IPS-11a (cell line): Measurements from ENCODE around the gene RSL24D1.

Experiments
- H3K4me3 ChIP-seq: one replicate; pipeline ENCODE4 v1.5.1; 2013; ENCODE audit warnings: low read depth, low read length, control low read depth

Gene RSL24D1

DNA sequence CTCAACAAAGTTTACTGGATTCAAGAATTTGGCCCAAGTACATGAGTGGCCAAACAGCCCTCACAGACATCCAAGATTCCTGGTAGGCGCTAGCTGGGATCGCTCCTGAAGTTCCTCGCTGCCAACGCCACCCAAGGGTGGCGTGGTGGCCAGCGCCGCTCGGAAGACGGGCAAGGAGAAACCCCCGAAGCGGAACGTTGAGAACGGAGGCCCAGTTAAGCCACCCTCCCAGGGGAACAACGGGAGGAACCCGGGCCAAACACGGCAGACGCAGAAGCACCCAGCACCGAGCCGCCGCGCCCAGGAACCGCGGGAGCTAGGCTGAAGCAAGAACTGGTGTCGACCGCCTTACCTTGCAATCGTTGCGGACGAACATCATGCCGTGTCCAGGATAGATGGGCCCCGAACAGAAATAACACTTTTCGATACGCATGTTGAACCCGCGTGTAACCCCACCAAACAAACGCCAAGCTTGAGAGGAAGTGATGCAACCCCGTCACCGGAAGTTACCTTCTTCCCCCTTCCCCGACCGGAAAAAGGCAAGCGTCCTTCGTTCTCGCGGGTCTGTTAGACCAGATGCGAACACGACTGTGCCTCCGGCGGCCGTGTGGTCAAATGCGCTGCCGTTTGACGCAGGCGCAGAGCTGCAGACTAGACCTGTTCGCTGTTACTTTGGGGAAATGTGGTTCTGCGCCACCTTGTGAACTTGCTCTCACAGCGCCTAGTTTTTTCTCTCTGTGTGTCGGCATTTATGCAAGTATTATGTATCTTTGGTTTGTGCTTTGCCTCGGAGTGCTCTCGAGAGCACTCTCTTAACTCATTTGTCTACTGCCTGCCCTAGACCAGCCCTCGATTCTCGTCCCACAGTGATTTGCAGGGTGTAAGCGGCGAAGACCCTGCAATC is at the start of gene RSL24D1:
Gene RSL24D1 (minus strand): TSS at position 484 of the 904 bp plus-strand sequence. CDS start 51 bp downstream, at position 433.
- peak within 1 kb of the TSS; percentile 97 for H3K4me3 ChIP-seq

DNA sequence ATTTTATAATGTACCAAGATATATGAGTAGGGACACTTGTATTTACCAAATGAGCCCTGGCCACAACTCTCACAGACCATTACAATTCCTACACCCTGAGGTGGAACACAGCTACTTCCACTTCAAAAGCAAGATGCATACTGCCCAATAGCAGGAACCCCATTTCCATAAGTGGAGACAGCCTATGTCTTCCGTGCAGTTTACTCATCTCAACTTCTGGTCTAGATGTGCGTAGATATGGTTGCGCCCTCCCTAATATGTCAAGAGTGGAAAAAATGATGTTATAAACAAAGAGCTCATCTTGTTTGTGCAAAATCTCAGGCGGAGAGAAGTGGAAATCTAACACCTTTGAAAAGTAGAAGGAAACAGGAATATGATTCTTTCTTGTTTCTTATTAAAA is 48.3 kb upstream of the RSL24D1 start:
- no peak overlapping the region for H3K4me3 ChIP-seq

DNA sequence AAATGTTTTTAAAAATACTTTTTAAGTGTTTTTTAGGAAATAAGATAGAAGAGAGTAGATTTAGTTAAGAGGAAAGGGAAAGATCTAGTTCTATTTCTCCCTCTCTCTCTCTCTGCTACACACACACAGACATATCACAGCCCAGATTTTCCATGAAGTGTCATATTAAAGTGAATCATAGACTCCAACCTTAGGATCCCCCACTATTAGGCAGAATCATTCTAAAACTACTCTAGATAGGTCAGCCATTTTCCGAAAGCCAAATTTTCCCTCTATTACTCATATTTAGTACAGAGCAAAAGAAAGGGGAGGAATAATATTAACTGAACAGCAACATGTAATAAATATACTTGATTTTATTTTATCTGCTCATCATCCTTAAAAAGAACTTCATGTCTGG is 45.1 kb upstream of the RSL24D1 start:
- no peak overlapping the region for H3K4me3 ChIP-seq

DNA sequence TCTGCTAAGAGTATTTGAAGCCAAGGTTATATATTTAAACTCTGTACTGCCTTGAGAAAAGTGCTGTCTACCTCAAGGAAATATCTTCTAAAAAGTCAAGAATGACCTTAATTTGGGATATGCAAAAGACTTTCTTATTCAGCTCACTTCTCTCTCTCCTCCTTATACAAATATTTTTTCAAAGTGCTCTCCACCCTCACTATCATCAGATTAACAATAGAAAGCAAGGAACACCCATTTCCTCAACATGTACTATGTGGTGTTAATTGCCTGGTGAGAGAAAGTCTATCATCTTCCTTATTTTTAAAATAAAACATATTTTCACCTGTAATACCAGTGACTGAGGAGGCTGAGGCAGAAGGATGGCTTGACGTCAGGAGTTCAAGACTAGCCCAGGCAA is 44.4 kb upstream of the RSL24D1 start:
- H3K4me3 ChIP-seq, result no peak overlapping the region

DNA sequence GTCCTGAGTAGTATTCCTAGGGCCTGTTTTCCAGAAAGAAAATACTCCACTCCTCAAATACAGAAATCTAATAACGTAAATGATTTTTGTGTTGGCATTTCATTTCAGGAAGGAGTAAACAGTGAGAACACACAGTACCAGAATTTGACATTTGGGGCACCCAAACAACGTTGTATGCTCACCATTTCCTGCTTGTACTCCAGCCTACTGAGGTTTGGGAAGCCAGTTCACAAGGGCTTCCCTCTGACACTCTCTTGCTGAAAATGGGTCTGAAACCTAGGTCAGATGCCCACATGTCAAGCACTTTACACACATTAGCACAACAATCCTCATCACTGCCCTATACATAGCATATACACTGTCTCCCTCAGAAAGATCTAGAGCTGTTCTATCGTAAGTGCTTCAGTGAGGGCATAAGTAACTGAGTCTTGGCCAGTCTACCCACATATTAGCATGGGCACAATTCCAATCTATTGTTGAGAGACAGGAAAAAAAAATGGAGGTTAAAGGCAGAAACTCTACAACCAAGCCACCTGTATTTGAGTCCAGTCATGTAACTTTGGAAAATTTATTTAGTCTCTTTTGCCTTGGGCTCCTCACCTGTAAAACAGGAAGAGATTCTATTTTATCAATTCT is 43.5 kb upstream of the RSL24D1 start:
- no peak overlapping the region for H3K4me3 ChIP-seq

DNA sequence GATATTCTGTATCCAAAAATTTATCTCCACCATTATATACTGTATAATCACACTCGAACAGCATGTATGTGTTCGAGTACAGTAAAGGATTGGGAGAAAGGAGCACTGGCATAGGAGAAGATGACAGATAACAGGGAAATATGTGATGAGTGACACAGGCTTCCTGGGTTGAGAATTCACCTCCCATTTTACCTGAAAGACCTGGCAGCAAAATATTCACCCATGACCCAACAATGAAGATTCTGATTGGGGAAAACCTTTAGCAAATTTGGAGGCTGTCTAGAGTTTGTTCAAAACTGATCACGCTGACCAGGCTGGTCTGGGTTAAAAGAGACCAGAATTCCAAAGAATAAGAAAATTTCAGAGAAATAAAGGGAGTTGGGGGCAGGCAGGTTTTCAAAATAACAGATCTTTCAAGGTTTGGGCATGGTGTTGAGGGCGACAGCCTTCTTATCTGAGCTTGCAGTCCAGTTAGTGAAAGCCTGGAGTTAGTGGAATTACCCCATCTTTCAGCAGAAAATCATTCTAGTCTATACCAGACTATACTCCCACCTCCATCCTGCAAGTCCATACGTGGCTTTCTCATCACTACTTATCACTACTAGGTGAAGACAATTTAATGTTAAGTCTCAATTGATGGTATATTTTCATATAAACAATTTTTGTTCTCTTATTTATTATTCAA is 42.8 kb upstream of the RSL24D1 start:
- no peak overlapping the region for H3K4me3 ChIP-seq

DNA sequence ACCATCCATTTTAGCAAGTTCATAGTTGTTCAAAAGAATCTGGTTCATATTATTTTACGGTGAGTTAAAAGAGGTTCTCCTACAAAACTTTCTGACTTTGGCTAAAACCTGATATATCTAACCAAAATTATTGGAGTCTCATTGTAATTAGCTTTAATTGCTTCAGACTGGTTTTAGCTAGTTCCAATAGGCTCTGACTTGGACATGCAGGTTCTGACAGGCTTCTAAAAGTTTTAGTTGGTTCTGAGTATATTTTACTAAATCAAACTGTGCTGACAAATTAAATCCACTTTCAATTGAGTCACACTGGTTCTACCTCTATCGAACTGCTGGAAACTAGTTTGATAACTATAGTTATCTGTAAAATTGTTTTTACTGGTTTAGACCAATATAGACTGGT is 42.1 kb upstream of the RSL24D1 start:
- H3K4me3 ChIP-seq, result no peak overlapping the region

DNA sequence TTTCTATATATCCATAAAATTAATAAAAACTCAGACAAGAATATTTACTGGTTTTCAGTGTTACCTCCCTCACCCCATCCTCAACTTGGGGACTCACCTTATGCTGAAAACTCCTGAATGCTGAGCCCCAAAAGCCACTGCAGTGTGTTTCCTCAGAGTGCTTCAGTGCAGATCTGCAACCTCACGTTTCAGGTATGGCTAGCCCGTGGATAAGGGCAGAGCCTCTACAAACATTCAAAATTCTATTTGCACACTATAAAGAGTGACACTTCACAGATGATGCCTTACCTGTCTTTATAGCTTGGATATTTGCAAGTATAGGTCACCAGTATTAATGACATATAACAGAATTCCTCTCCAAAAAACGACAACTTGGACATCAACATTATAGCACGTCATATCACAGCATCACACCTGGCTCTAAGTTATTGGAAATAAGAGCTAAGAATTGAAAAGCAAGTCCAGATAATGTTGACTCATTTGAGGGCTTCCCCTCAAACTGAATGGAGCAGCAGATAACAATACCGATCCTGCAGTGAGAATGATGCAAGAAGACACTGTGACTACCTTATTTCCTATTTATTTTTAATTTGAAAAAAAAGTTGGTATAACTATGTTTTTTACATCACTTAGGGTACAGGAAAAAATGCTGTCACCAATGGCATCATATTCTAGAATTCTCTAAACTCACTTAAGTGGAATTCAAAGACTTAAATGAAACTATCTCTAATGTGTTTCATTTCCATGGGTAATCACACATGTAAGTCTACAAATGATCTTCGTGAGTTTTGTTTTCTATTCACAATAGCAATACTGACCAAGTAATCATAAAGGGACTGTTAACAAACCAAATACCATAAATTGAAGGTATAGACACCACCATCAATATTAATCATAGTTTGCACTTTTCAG is 40.7 kb upstream of the RSL24D1 start:
- H3K4me3 ChIP-seq, result no peak overlapping the region

DNA sequence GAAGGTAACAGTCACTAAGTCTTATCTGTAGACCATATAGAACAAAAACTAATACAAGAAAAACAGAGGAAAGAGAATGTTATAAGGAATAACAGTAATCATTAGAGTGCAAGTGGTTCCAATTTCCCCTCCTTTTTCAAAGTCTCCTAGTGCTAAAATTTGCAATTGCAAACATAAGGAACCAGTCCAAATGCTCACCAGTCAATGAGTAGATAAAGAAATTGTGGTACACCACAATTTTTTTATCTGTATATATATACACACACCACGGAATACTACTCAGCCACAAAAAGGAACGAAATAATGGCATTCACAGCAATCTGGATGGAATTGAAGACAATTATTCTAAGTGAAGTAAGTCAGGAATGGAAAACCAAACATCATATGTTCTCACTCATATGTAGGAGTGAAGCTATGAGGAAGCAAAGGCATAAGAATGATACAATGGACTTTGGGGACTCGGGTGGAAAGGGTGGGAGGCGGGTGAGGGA is 38.9 kb upstream of the RSL24D1 start:
- H3K4me3 ChIP-seq, result no peak overlapping the region

DNA sequence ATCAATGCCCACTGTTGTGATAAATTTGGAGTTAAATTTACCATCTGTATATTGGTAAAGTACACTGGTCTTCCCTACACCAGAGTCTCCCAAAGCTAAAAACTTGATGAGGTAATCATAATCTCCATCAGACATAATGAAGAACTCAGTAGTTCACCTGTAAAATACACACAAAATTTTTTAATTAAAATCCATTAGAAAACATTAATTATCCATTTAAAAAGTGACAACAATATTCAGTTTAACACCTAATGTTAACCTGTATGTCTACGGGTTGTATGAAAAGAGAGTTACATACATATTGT is 38.0 kb upstream of the RSL24D1 start:
- no peak overlapping the region for H3K4me3 ChIP-seq

DNA sequence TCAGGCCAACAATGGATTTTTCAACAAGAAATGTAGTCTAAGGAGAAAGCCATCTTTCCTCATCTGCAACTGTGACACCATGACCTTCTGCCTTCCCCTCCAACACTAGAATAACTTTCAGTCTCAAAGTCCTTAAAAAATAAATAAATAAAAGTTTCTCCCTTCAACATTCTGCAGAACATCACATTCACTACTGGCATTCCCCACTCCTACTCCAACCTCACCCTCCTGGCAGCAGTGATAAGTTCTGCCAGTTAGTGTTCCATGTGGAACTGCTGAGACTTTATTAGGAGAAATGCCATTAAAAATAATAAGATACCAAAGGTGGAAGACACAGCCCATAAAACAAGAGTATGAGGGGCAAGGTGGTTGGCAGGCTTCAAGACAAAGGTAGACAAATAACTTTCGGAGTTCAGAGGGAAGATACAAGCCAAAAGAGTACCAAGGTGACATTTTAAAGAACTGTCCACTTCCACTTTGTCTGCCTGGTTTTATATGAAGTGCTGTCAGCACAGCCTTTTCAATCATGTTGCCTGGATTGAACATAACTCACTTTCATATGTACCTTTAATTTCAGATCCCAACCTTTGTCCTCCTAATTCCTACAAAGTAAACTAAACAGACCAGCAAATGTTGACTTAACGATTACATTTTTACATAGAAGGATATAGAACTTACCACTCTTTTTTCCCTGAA is 37.5 kb upstream of the RSL24D1 start:
- no peak overlapping the region for H3K4me3 ChIP-seq

DNA sequence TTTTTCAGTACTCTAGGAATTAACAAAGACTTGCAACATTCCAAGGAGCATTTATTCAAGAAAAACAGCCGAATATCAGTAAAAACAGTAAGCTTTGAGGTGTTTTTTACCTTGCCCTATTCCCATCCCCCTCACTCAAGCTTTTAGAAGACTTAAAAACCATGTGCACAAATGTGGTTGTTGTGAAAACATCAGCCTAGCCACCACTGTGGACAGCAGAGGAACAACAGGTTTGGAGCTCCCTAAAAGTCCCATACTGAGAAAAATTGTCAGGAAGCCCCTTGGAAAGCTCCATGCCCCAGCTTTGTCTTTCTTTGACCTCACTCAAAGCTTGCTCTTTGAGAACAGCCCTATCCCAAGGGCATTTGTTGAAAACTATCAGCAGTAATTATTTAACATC is 34.7 kb upstream of the RSL24D1 start:
- H3K4me3 ChIP-seq, result no peak overlapping the region

DNA sequence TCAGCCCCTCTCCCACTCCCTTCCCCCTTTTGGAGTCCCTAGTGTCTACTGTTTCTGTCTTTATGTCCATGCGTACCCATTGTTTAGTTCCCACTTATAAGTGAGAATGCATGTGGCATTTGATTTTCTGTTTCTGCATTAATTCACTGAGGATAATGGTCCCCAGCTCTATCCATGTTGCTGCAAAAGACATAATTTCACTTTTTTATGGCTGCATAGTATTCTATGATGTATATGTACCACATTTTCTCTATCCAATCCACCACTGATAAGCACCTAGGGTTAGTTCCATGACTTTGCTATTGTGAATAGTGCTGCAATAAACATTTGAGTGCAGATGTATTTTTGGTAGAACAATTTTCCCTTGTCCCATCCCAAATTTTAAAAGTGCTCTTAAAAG is 34.2 kb upstream of the RSL24D1 start:
- no peak overlapping the region for H3K4me3 ChIP-seq

DNA sequence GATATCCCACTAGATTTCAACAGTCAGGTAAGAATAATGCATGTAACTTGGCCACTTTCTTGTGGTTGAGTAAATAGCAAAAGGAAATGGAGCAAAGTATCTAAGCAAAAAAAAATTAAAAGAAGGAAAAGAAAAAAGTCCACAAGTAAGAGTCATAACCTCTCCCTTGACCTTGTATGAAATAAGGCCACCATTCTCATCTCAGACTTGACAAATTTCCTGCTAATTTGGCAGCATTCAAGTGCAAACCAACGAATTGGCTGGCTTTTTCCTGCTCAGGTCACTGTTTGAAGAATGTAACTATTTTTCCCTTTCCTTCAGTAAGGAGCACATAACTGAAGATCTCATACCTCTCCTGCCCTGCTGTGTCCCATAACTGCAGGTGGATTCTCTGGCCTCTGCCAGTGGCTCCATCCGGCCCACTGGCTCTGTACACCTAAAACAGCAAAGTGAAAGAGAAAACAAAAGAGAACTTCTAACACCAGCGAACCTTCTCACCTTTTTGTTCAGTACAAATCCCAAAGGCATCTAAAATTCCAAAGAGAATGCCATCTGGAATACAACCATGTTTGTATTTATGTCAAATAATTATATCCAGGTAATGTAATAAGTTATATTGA is 33.4 kb upstream of the RSL24D1 start:
- no peak overlapping the region for H3K4me3 ChIP-seq

DNA sequence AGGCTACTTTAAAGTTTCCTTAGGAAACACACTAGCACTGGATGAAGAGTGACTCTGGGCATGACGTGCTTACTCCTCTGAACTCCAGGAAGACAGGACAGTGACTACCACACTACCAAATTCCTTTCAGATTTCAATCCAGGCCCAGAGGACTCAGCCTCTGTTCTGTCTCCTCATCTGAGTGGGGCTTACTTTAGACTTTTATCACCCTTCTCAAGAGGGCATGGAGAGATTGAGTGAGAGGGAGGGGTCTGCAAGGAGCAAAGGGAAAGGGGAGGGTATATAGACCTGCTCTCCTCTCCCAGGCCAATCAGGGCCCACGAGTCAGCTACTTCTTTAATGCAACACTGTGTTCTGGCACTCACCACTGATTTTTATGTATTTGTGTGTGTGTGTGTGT is 29.4 kb upstream of the RSL24D1 start:
- no peak overlapping the region for H3K4me3 ChIP-seq

DNA sequence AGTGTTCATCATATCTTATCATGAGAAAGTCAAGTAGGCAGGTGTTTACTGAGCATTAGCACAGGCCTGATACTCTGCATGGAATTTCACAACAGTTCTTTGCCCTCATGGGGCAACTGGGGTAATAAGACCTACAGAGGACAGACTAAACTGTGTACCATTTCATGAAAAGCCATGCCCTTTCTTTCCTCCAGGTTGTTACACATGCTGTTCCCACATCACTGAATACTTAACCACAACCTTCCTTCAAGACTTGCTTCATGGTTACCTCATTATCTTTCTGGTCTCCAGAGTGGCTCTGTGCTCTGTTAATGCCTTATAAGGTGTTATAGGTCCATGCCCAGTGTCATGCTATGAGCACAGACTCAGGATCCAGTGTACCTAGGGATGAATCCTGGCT is 28.2 kb upstream of the RSL24D1 start:
- no peak overlapping the region for H3K4me3 ChIP-seq

DNA sequence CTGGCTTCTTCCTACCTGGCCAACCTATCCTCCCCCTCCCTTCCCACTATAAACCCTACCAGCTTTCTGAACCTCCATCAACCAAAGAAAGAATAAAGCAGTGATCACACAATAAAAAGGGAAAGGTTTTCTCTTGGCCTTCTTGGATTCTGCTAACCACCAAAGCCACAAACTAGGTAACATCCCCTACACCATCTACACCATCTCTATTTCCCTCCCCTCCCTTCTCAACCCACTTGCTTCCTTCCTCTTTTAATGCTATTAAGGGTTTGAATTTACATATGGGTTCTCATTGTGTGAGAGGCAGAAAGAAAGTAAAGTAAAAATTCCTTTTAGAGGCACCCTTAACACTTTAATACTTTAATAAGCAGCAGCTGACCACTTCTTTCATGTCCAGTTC is 25.8 kb upstream of the RSL24D1 start:
- H3K4me3 ChIP-seq, result no peak overlapping the region

DNA sequence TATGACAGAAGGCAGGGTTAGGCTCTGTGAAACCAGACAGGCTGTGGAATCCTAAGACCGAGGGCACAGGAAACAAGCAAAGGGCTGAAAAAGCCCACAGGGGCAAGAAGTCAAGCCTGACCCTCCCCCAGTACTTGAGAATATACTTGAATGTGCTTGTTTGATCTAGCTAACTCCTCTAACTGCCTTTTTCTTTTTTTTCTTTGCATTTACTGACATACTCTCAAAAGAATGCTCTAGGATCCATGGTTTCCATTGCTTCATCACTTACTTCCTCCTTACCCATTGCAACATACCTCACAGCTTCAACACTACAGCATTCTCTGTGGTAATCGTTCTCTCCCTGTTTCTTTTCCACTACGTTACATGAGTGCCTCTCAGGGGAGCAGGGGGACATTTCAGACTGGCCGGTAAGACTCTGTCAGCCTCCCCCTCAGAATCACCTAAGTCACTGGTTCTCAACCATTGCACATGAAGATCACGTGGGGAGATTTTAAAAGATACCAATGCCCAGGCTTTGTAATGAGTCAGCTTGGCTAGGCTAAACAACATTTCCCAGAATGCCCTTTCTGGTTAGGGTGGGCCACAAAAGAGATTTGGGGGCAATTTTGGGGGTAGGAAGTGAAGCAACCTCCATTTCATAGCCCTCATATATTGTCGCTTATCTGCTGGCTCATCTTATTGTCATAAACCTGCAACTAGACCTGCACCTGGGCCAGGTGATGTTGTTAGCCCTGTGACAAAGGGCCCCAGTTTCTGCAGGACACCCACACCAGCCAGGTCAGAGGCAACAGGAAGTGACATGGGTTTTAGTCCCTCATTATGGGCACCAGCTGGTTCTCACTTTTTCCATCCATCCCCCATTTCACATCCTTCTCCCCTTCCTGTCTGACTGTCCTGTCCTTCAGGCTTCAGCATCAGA is 24.6 kb upstream of the RSL24D1 start:
- H3K4me3 ChIP-seq, result no peak overlapping the region

DNA sequence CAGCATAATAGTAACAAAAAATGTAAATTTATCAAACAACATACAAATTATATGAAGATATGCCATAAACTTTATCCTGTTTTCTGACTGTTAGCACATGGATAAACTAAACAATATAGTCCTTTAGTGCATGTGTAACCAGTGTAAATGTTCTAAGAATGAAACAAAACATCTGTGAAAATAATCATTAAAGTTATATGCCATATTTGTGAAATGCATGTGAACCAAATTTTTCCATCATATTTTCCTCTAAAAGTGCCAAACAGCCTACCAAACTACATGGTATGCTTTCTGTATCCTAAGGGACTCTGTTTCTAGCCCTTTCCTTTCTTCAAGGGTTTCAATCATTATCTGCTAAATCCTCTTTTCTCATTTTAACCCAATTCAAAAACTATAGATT is 23.9 kb upstream of the RSL24D1 start:
- H3K4me3 ChIP-seq, result no peak overlapping the region
